ENCODE measurements around the gene CPPED1.

GRCh38 chr16:12766853-12767252 lies 36.8 kb downstream of the CPPED1 start:
- TF ChIP-seq MAX (IDR thresholded peaks at IDR 0.05; ENCODE audit: low read depth, low read length) = no peak
- TF ChIP-seq, protein P1, sequence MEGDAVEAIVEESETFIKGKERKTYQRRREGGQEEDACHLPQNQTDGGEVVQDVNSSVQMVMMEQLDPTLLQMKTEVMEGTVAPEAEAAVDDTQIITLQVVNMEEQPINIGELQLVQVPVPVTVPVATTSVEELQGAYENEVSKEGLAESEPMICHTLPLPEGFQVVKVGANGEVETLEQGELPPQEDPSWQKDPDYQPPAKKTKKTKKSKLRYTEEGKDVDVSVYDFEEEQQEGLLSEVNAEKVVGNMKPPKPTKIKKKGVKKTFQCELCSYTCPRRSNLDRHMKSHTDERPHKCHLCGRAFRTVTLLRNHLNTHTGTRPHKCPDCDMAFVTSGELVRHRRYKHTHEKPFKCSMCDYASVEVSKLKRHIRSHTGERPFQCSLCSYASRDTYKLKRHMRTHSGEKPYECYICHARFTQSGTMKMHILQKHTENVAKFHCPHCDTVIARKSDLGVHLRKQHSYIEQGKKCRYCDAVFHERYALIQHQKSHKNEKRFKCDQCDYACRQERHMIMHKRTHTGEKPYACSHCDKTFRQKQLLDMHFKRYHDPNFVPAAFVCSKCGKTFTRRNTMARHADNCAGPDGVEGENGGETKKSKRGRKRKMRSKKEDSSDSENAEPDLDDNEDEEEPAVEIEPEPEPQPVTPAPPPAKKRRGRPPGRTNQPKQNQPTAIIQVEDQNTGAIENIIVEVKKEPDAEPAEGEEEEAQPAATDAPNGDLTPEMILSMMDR (IDR thresholded peaks at IDR 0.05; ENCODE audit: low read depth, low read length) = no peak
